ENCODE results near the gene ADAMTS7. TPM values are rescaled to one million over a fixed set of nuclear protein-coding genes. Genes with fewer than 3 reads are reported as not detected.
A peak's percentile ranks its signal among the peaks of the same experiment; 100 is the strongest.
"Not testable (repeated sequence)": the region's sequence is repeated elsewhere in the genome, so short reads cannot be mapped to it uniquely, and the experiment has no call there.

The ADAMTS7 gene
- polyA plus RNA-seq, 1 donor, result 19.9 TPM

DNA sequence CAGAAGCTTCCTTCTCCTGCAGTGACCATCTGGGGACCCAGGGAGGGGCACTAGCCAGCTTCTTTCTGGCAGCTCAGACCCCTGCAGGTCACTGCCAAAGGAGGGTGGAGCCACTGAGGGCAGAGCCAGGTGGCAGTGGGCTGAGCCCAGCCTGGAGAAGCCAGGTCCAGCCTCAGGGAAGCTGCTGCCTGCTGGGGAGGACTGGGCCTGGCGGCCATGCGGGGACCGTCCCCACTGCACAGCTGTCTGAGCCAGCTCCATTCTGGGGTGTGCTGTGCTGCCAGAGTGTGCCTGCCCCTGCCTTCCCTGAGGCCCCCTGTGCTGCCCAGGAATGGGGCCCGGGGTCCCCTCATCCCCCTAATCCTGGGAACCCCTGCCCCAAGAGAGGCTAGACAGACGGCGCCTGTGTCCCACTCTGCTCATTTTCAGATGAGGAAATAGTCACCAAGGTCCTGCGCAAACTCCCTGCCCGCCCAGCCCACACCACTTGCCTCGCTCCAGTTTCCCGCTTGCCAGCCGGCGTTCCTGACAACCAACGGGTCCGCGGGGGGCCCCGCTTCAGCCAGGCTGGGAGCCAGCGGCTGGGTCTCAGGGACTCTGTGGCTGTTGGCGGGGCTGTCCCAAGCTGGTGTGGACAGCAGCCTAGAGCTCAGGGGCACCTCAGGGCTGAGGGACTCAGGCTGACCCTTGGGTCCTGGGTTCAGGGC lies 46.0 kb downstream of the ADAMTS7 start:
- not testable (repeated sequence) for DNase-seq

DNA sequence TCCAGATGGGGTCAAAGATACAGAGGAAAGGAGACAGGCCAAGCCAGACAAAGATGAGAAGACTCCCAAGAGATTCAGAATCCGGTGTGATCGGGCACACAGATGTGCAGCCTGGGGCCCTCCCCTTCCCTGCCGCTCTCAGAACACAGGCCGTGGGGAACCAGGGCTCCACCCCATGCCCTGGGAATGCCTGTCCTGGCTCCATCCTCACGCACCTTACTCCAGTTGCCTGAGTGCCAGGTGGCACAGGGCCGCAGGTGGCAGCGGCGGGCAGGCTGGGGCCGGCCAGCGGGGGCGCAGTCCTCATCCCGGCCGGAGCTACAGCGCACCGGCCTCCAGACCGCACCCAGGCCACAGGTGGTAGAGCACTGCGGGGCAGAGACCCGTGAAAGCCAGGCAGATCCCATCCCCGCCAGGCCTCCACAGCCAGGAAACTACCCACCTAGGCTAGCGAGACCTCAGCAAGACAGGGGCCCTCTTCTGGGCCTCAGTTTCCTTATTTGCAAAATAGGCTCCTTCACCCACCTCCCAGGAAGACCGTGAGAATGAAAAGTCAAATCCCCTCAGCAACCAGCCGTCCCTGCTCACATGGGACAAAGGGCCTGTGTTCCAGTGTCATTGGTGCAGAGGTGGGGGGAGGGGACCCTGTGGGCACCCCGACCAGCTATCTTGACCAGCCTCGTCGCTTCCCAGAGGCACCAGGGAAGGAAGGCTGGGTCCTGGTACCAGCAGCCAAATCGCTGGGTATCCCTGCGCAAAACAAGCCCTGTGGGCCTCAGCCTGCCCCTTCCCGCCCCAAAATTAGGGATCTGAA lies 46.7 kb downstream of the ADAMTS7 start:
- DNase-seq, result not testable (repeated sequence)

DNA sequence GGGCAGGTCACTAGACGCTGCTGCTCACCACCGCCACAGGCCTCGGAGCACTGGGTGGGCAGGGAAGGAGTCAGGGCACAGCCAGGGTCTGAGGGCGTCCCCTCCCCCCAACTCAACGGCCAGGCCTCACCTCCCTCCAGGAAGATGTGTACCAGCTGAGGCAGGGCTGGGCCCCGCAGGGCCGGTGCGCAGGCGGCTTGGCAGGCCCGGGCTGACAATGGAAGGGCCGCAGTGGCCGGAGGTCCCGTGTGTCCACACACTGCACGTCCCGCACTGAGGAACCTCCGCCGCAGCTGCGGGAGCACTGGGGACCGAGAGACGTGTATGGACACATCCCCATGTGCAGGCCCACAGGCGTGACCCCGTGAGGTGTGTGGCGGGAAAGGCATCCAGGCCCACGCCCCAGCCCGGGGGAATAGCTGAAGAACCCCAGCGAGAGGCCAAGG lies 47.4 kb downstream of the ADAMTS7 start:
- no peak for DNase-seq

DNA sequence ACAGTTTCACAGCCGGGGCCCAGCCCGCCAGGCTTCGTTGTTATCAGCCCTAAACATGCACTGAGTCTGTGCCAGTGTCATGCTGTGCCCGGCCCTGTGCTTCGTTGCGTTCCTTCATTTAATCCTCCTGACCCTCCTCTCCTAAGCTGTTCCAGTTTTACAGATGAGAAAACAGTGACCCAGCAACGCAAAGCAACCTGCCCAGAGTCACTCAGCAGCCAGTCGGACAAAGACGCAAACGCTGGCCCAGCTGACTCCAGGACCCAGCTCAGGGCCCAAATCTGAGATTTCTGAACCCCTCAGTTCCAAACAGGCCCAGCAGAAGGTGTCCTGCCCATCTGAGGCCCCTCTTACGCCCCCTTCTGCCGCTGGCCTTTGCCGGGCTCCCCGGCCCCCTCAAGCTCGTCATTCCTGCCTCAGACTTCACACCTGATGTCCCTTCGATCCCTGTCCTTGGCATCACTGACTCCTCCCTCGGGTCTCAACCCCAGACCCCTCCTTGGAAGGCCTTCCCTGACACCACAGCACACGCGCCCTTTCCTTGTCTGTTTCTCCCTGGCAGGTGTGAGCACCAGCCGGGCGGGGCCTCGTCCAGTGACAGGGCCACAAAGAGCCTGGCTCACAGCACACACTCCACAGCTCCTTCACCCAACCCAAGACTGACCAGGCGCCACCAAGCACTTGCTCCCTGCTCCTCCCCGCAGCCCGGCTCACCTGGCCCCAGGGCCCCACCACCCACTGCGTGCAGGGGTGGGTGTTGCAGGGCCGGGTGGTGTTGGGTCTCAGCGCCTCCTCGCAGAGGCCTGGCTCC lies 48.1 kb downstream of the ADAMTS7 start:
- DNase-seq, result no peak

DNA sequence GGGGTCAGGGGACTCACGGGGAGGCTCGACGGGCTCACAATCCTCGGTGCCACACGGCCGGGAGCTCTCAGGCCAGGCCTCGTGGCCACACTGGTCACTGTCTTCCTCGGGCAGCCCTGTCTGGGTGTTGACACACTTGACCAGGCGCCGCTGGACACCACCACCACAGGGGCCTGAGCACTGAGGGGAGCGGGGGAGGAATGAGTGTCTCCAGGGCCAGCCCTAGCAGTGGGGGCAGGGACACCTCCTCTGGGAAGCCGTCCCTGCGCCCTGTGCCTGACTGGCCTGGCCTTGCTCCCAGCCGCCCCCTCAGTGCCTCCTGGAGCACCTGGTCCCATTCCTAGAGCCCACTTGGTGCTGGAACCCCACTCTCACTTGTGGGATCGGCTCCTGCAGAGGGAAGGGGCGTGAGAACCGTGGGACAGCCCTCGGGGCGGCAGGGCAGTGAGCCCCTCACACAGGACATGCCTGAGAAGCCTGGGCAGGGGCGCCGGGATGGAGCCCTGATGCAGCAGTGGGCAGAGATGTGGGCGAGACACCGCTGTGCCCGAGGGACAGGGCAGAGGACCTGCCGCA lies 48.8 kb downstream of the ADAMTS7 start:
- DNase-seq, result not testable (repeated sequence)

DNA sequence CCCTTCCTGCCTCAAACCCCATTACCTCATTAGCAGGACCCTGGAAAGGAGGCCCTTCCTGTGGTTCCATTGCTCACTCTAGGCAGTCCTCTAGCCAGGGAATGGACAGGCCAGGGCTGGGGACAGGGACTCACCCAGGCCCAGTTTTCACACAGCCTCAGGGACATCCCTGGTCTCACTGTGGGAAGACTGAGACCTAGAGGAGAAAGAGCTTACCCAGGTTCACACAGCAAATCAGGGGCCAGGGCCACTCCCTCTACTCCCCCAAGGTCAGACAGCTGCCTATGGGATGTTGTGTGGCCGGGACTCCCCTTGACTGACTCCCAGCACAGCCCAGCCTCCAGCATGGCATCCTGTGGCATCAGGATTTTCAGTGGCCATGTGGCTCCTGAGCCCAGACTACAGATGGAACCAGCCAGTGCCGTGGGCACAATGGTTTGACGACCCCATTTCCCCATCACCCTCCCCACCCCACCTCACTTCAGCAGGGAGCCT lies 49.3 kb downstream of the ADAMTS7 start:
- no peak for DNase-seq

DNA sequence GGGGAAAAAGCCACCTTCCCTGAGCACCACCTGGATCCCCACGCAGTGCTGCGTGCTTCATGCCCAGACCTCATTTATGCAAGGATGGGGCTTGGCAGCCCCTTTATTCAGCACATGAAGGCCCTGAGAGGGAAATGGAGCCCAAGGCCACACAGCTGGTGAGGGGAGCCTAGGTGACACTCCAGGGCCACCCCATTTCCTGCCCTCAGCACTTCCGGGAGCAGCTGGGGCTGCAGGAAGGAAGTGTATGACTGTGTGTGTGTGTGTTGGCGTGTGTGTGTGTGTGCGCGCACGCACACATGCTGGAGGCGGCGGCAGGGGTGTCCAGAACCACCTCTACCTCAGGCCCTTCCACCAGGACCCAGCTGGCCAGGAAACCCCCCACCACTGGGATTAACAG lies 49.8 kb downstream of the ADAMTS7 start:
- DNase-seq, result not testable (repeated sequence)

DNA sequence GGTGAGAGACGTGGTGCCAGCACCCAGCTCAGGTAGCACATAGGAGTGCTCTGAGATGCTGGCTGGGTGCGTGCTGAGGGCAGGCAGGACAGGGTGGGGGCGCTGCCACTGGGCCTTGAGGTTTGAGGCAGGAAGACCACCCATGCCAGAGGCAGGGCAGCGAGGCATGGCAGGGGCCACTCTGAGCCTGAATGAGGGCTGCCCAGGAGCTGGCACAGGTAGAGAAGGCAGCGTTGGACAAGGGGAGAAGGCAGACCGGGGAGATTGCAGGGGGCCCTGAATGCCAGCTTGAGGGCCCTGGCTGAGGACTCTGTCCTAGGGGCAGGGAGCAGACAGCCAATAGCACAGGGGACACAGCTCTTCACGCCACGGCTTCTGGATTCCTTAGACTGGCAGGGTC lies 50.2 kb downstream of the ADAMTS7 start:
- no peak for DNase-seq

DNA sequence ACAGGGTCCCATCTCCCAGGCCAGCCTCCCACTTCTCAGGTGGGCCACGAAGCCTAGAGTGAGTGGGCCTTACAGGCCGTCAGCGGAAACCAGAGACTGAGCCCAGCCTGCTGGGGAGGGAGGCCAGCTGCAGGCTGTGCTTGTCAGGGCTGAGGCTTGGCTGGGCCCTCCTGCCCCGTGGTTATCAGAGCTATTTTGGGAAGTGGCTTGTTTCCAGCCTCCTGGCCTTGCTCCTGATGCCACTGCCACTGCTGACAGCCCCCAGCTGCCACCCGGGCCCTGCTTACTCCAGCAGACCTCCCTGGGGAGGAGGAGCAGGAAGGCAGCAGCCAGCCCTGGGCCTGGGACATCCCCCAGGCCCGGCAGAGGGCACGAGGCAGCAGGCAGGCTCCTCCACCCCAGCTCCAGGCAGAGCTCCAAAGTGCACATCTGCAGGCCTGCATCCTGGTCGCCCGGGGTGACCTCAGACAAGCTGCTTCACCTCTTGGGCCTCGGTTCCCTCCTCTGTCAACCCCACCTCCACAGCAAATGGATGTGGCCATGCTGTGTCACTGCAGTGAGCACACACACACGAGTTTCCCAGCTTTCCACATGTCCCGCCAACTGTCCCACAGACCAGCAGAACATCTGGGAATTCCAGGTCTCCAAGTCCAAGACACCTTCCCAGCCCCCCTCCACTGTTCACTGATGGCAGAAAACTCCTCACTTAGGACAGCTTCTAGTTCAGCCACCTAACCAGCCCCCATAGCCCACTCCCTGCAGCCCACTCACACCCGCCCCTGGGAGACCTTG lies 51.0 kb downstream of the ADAMTS7 start:
- peak; percentile 56 for DNase-seq

DNA sequence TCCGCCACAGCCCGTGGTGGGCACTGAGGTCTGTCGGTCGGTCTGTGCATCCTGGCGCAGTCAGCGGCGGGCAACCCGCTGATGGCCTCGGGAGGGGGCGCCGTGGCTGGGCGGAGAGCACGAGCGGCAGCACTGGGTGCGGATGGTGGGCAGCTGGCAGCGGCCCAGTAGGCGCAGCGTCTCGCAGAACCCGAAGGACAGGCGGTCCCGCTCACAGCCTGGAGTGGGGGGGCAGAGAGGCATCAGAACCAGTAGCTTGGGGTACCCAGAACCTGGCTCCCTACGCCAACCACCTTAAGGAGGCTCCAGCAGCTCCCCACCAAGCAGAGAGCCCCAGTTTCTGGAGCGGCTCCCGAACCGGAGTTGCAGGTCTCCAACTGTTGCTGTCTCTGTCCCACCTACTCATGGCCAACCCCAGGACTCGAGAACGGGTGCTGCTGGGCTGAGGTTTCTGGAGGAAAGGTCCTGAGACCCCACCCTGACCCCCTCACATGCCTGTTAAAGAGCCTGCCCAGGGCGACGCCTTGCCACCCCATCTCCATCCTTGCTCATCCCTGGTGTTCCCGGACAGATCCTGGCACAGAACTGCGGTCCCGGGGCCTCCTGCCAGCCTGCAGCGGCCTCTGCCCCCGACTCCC lies 51.8 kb downstream of the ADAMTS7 start:
- not testable (repeated sequence) for DNase-seq

DNA sequence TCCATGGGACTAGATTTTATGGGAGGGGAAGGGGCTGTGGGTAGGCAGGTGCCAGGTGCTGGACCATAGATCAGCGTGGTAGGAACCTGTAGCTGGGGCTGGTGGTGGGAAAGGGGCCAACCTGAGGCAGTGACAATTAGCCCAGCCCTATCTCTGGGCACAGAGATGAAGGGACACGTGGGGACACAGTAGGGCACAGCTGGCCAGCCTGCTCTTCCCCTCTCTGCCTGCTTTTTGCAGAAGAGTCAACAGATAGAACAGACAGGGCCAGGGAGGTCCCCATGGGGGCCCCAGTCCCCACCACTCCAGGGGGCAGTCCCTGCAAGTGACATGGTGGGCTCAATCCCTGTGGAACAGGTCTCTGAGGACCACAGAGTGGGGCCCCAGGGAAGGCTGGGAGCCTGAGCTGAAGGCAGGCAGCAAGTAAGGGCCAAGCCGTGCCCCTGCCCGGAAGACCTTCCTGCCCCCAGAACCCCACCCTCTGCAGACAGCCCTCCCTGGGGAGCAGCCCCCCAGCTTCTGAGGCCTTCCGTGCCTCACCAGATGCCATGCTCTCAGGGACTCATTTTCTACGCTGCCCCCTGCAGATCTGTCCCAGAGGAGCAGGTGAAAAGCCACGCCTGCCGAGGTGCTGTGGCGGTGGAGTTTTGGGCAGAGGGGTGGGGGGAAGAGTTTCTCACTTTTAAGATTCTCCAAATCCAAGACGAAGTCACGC lies 52.6 kb downstream of the ADAMTS7 start:
- DNase-seq, result not testable (repeated sequence)

DNA sequence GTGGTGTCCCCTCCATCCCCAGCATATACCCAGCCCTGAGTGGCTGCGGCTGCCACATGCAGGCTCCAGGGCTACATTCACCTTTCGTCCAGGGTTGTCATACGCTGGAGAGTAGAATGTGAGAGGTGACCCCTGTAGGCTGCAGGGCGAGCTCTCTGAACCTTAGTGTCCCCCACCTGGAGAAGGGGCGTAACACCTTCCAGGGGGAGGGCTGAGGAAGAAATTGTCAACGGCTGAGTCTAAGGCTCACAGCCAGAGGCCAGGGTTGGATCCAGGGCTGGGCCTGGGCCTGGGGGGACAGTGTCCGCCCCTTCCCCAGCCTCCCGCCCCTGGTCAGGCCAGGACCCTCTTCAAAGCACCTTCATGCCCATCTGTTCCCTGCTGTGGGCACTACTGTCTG lies 53.2 kb downstream of the ADAMTS7 start:
- not testable (repeated sequence) for DNase-seq

DNA sequence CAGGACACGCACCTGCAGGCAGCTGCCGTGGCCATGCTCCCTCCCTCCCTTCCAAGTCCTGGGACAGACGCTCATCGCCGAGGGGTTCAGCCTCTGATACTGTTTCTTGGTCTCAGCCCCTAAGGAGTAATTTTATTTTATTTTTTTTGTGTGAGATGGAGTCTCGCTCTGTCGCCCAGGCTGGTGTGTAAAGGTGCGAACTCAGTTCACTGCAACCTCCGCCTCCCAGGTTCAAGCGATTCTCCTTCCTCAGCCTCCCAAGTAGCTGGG lies 53.7 kb downstream of the ADAMTS7 start:
- DNase-seq, result no peak

DNA sequence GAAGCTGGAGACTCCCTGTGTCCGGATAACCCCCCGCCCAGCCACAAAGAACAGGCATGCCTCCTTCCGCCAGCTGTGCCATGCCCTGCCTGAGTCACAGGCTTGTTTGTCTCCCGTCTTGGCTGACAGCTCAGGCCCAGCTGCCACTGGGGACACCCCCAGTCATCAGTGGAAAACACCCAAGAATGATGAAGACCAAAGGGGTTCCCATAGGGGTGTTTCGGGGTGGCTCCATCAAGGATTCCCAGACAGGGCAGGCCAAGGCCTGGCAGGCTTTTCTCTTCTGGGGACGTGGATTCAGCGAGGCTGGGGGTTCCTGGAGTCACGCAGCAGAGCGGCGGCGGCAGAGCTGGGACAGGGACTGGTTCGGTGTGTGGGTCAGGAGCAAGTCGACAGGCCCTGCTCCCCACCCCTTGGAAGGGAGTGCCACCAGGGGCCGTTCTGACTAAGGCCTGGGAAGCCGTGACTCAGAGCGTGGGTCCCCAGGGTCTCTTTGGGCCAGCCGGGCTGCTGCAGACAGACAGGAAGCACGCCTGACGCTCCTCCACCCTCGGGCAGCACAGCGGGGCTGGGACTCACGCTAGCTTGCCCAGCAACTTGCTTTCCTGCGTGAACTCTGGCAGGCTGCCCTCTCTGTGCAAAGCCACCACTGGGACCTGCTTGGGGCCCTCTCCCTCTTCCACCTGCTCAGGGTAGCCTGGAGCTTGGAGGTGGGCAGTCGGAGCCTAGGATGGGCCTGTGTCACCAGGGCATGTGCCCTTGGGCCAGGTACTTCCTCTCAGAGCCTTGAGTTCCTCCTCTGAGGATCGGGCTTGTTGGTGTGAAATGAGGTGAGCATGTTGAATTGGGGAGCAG lies 54.3 kb downstream of the ADAMTS7 start:
- DNase-seq, result not testable (repeated sequence)

DNA sequence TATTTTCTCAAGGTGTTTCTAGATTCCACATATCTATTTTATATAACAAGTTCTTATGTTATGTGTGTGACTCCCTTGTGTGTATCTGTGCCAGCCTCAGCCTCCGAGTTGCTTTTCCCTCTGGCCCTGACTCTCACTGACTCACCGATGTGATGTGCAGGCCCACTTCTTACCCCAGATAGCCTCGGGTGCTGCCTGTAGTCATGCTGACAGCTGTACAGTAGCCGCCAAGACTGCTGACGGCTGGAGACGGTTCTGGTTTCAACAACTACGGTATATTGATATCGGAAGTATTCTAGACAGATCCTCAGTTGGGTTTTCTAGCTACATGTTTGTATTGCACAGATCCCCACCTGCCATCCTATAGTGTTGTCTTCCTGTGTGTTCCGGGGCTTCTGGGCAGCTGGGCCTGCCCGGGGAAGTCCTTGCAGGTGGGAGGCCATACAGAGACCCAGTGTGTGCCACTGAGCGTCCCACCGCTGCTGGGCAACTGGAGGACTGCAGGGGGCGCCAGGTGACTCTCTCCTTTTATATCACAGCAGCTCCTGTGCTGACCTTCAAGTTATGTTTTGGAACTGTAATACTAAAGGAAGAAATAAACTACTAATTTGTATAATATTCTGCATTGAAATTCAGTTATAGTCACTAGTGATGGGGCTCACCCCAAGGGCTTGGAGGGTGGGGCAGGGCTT lies 55.2 kb downstream of the ADAMTS7 start:
- not testable (repeated sequence) for DNase-seq

DNA sequence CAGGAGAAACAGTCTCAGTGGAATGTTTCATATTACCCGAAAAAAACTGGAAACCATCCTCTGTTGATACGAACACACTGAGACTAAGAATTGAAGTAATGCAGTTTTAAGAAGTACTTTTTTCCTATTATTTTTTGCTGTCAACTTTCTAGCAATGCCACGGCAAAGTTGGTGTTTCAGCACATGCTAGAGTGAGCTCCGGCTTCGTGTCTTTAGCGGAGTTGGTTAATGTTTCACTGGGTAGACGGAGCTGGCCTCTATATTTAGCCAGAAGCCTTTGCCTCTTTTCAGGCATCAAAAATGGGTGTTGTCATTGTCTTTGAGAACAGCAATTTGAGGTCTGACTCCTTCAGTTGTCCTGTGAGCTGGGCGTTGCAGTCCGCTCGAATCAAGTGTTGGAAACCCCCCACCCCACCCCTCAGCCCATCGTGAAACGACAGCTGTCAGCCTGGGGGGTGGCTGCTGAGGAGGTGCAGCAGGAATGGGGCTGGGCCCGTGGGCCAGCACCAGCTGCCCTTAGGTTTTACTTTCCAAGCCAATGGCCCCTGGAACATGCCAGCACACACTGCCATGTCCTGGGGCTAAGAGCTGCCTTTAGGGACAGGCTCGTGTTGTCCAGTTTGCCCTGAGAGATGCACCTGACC lies 56.5 kb downstream of the ADAMTS7 start:
- not testable (repeated sequence) for DNase-seq

DNA sequence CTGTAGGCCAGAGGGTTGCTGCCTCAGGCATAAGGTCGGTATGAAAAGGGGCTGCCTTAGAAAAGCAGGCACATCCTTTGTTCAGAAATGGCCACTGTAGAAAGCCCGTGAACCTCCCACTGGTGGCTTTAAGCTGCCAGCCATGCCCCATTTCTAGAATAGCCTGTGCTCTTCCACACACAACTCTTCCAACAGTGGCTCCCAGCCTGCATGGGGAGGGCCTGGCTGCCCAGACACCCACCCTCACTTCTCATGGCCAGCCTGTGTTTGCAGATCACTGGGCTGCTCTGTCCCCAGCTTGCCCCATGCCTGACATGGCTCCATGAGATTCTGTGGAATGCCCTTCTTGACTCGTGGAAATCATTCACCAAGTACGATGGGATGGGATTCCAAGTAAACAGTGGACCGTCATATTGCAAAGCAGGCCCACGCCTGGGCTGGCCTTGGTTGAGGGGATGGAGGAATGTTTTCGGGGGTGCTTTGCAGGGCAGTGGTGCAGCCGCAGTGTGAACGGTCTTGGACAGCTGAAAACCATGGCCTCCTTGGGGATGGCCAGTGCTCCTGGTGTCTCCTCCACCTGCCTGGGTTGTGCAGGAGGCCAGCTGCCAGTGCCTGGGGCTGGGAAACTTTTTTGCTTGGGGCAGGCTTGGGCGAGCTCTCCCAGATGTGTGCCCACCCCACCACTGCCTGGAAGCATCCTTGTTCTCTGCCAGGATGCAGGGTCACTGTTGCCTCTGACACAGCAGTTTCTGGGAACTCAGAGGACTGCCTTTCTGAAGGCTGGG lies 57.3 kb downstream of the ADAMTS7 start:
- DNase-seq, result not testable (repeated sequence)

DNA sequence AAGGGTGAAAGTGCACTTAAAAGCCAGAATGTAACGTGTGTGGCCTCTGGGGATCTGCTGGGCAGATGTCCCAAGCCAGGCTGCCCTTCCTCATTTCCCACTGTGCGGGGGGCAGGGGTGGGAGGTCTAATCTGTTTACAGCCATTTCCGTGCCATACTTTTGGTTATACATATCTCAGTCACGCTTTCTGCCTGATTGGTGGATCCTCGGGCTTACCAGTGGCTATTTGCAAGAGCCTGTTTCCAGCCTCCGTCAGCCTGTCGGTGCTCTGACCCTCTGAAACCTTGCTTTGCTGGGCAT lies 58.0 kb downstream of the ADAMTS7 start:
- DNase-seq, result not testable (repeated sequence)
